Keratinocyte (primary cell): ENCODE measurements around the gene PTPRF. TPM values are rescaled to one million over a fixed set of nuclear protein-coding genes. Genes with fewer than 3 reads are reported as not detected.

Source experiments
- DNase-seq: peaks from one replicate; pipeline ENCODE4 v3.0.0-alpha.2; 2011; ENCODE audit warnings: low read depth, missing footprints, low spot score
- FAIRE-seq: peaks from 2 replicates; lab custom pipeline; 2011; peaks lifted over from hg19 to GRCh38; lab: Jason Lieb, UNC
- H2AFZ ChIP-seq: 2 replicates; pipeline ENCODE4 v1.6.0; 2012; ENCODE audit warnings: low read length, control low read depth, inconsistent platforms; ENCODE audit not compliant: control insufficient read depth
- H3K27ac ChIP-seq: 2 replicates; pipeline ENCODE4 v1.5.1; 2011; ENCODE audit warnings: low read length; ENCODE audit not compliant: control insufficient read depth, insufficient read depth
- H3K27me3 ChIP-seq: 3 replicates; pipeline ENCODE4 v1.6.0; 2011; ENCODE audit warnings: low read length; ENCODE audit not compliant: control insufficient read depth, insufficient read depth; ENCODE audit errors: extremely low read depth
- H3K36me3 ChIP-seq, 2 experiments: 2 replicates in 1 of 2; 3 replicates in 1 of 2; pipeline ENCODE4 v1.5.1; 2011; ENCODE audit warnings: low read length in 2 of 2, mild to moderate bottlenecking in 1 of 2; ENCODE audit not compliant: control insufficient read depth in 2 of 2, insufficient read depth in 2 of 2; ENCODE audit errors: extremely low read depth in 1 of 2
- H3K4me1 ChIP-seq: 3 replicates; pipeline ENCODE4 v1.5.1; 2011; ENCODE audit warnings: low read length; ENCODE audit not compliant: control insufficient read depth, insufficient read depth; ENCODE audit errors: extremely low read depth
- H3K4me2 ChIP-seq: 3 replicates; pipeline ENCODE4 v1.6.0; 2011; ENCODE audit warnings: low read depth, low read length; ENCODE audit not compliant: control insufficient read depth, insufficient read depth; ENCODE audit errors: extremely low read depth
- H3K4me3 ChIP-seq, 3 experiments: fragments of 200-600 bp in 1 of 3; sonication (generic) in 1 of 3; 2 replicates in 2 of 3; 3 replicates in 1 of 3; pipeline ENCODE4 v1.5.1; 2011 to 2016; ENCODE audit warnings: low read length in 3 of 3, mild to moderate bottlenecking in 3 of 3, control low read depth in 2 of 3, inconsistent platforms in 1 of 3, low read depth in 1 of 3, mixed read lengths in 1 of 3, mixed run types in 1 of 3, moderate library complexity in 1 of 3; ENCODE audit not compliant: control insufficient read depth in 2 of 3, insufficient read depth in 2 of 3; ENCODE audit errors: extremely low read depth in 1 of 3
- H3K79me2 ChIP-seq: 2 replicates; pipeline ENCODE4 v1.6.0; 2012; ENCODE audit warnings: low read length; ENCODE audit not compliant: control insufficient read depth, insufficient read depth
- H3K9ac ChIP-seq: 3 replicates; pipeline ENCODE4 v1.6.0; 2011; ENCODE audit warnings: low read length; ENCODE audit not compliant: control insufficient read depth, insufficient read depth; ENCODE audit errors: extremely low read depth
- H3K9me1 ChIP-seq: 3 replicates; pipeline ENCODE4 v1.6.0; 2011; ENCODE audit warnings: low read length; ENCODE audit not compliant: control insufficient read depth, insufficient read depth; ENCODE audit errors: extremely low read depth
- H3K9me3 ChIP-seq: 2 replicates; pipeline ENCODE4 v1.5.1; 2012; ENCODE audit warnings: low read depth, low read length; ENCODE audit not compliant: control insufficient read depth
- H4K20me1 ChIP-seq: 3 replicates; pipeline ENCODE4 v1.6.0; 2011; ENCODE audit warnings: low read length; ENCODE audit not compliant: control insufficient read depth, insufficient read depth; ENCODE audit errors: extremely low read depth
- EZH2 ChIP-seq: IDR thresholded peaks from one replicate; pipeline ENCODE4 v1.6.1; 2012; ENCODE audit warnings: inconsistent platforms, mild to moderate bottlenecking, low read length, moderate library complexity
- dilution Hi-C: fragments of 300-500 bp; cut with MboI; formaldehyde crosslinking; loops from one replicate; pipeline ENCODE4 v1.7.0; 2020; ENCODE audit warnings: low sequenced_read_pairs; ENCODE audit not compliant: extremely low pct_ligation_motif_present
- polyA plus RNA-seq, 5 experiments: library from polyadenylated mRNA; depleted of rRNA in 3 of 5; stranded (reverse) in 3 of 5; stranded (forward) in 1 of 5; unstranded in 1 of 5; fragments of >200 nt; gene quantifications; 1 replicate in 1 of 5; 2 replicates in 3 of 5; 3 replicates in 1 of 5; pipeline versions ENCODE4 v1.2.1 to v1.2.3, GENCODE V29; 2011 to 2012; ENCODE audit warnings: missing spikeins in 2 of 5, low read depth in 1 of 5, low replicate concordance in 1 of 5
- TF ChIP-seq, protein P1 (sequence below), 3 experiments: IDR thresholded peaks in 1 of 3; conservative IDR thresholded peaks in 1 of 3; optimal IDR thresholded peaks in 1 of 3; 2 replicates in 2 of 3; 3 replicates in 1 of 3; pipeline versions ENCODE3 to v1.5.1; 2011; ENCODE audit warnings: low read length in 3 of 3, mild to moderate bottlenecking in 3 of 3, moderate library complexity in 2 of 3, control low read depth in 1 of 3, inconsistent platforms in 1 of 3; ENCODE audit not compliant: insufficient read depth in 2 of 3; ENCODE audit errors: extremely low read depth in 1 of 3

PTPRF gene
- polyA plus RNA-seq, 1 donor (not counting 4 experiments of a cell fraction or from before 2014, with no cell fraction given) = 161 TPM

GRCh38 chr1:43538969-43539368, 8.3 kb downstream of the PTPRF start:
- Histone ChIP-seq H3K9me1 (peaks cover 17% of the 10 kb centered on the region), H3K4me3 (no peak overlapping the region), H3K4me1 (peaks cover 46% of the 10 kb centered on the region), H3K27ac (no peak overlapping the region), H3K9me3 (no peaks in the 10 kb centered on the region), H4K20me1 (peaks cover 28% of the 10 kb centered on the region), H3K36me3 (peaks cover 35 to 37% of the 10 kb centered on the region in 2 experiments), H3K4me2 (no peak overlapping the region), H3K9ac (no peak overlapping the region), H3K79me2 (peaks cover 92% of the 10 kb centered on the region), H2AFZ (no peak overlapping the region), H3K27me3 (no peaks in the 10 kb centered on the region)
- TF ChIP-seq EZH2 = no peak
- TF ChIP-seq, protein P1, sequence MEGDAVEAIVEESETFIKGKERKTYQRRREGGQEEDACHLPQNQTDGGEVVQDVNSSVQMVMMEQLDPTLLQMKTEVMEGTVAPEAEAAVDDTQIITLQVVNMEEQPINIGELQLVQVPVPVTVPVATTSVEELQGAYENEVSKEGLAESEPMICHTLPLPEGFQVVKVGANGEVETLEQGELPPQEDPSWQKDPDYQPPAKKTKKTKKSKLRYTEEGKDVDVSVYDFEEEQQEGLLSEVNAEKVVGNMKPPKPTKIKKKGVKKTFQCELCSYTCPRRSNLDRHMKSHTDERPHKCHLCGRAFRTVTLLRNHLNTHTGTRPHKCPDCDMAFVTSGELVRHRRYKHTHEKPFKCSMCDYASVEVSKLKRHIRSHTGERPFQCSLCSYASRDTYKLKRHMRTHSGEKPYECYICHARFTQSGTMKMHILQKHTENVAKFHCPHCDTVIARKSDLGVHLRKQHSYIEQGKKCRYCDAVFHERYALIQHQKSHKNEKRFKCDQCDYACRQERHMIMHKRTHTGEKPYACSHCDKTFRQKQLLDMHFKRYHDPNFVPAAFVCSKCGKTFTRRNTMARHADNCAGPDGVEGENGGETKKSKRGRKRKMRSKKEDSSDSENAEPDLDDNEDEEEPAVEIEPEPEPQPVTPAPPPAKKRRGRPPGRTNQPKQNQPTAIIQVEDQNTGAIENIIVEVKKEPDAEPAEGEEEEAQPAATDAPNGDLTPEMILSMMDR (optimal IDR thresholded peaks at IDR 0.05 in 1 of 3, IDR thresholded peaks at IDR 0.05 in 1 of 3, conservative IDR thresholded peaks at IDR 0.05 in 1 of 3; ENCODE audit: extremely low read depth in 1 of 3, insufficient read depth in 2 of 3, low read length in 3 of 3) = no peak
- dilution Hi-C loops = no loop called here
- FAIRE-seq (no peak), DNase-seq (no peak)

DNA sequence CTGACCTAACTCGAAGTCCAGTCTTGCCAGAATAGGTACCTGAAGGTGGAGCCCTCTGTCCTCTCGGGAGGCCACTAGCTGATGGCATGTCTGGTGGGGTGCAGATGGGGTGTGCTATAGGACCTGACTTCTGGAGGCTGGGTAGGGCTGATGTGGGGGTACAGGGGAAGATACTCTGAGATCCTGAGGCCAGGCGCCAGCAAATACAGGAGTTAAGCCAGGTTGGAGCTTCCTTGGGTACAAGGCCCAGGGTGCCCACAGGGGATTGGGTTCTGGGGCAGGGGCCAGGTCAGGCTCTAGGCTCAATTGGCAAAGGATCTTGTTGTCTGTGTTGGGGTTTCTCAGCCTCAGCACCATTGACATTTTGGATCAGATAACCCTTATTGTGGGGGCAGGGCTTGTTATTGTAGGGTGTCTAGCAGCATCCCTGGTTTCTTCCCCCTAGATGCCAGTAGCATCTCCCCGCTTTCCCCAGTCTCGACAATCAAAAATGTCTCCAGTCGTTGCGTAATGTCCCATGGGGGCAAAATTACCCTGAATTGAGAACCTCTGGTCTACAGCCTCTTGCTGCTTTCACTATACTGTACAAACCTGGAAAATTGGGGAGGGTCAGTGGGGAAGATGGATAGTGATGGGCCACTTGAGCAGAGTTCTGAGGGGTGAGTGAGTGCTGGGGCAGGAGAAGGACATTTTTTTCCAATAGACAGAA, 9.2 kb downstream of the PTPRF start:
- peaks cover 37 to 38% of the 10 kb centered on the region in 2 experiments for H3K36me3 ChIP-seq
- H4K20me1 ChIP-seq = peaks cover 25% of the 10 kb centered on the region

More for the DNA sequence above, 9.2 kb downstream of the PTPRF start:
- H3K4me1 ChIP-seq = peaks cover 40% of the 10 kb centered on the region
- no peaks in the 10 kb centered on the region for H3K27me3 ChIP-seq
- TF ChIP-seq, protein P1 (optimal IDR thresholded peaks at IDR 0.05 in 1 of 3, IDR thresholded peaks at IDR 0.05 in 1 of 3, conservative IDR thresholded peaks at IDR 0.05 in 1 of 3; ENCODE audit: extremely low read depth in 1 of 3, insufficient read depth in 2 of 3, low read length in 3 of 3) = no peak
- TF ChIP-seq EZH2 = no peak
- H2AFZ ChIP-seq = no peak overlapping the region
- no peak for DNase-seq
- H3K9me1 ChIP-seq = peaks cover 20% of the 10 kb centered on the region
- no peaks in the 10 kb centered on the region for H3K9me3 ChIP-seq
- H3K4me3 ChIP-seq = no peak overlapping the region
- dilution Hi-C loops = no loop called here
- peaks cover 92% of the 10 kb centered on the region for H3K79me2 ChIP-seq
- no peak for FAIRE-seq
- no peak overlapping the region for H3K4me2 ChIP-seq
- H3K9ac ChIP-seq = no peak overlapping the region
- H3K27ac ChIP-seq = no peak overlapping the region
